ENCODE measurements around the gene FAM81A.

The FAM81A gene

DNA sequence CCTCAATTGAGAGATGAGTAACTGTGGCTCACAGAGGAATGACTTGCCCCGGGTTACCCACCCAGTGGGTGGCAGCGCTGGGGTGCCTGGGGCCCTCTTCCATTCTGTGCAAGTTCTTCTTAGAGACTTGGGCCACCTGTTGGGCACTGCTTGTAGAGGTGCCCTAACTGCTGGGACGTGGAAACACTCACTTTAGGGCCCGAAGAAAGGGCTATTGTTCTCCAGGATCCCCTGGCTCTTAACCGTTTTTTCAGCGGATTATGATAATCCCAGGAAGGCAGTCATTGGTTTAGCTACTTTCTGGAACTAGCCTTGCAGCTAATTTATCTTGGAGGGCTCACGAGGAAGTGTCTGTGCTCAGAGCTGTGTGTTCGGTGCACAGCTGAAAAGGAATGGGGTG lies 107.6 kb downstream of the FAM81A start:
- no peak for DNase-seq

DNA sequence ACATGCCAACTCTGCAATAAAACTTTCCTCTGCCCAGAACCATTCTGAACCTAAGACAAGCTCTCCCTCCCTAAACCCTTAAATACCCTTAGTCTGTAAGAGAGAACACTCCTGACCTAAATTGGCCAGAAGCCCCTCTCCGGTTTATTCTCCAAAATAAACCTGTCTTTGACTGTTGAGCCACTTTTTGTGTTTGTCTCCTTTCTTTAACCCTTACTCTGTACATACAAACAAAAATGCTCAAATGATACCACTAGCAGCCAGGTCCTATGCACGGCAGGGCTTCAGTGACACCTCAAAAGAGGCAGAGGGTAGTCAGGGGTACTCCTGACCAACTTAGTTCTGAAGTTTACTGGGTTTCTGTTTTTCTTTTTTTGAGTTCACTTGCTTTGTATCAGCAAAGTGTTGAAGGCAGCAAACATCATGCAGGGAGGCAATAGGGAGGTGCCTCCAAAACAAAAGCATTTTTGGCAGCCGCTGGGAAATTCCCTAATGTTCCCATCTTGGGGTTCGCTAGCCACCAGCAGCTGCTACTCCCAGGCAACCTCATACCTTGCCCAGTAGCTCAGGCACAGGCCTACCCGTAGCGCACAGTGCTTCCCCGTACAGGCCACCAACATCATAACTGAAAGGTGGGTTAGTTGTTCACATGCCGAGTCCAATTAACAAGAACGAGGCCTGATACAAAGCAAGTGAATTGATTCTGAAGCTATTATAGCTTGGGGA lies 110.7 kb downstream of the FAM81A start:
- no peak for DNase-seq

DNA sequence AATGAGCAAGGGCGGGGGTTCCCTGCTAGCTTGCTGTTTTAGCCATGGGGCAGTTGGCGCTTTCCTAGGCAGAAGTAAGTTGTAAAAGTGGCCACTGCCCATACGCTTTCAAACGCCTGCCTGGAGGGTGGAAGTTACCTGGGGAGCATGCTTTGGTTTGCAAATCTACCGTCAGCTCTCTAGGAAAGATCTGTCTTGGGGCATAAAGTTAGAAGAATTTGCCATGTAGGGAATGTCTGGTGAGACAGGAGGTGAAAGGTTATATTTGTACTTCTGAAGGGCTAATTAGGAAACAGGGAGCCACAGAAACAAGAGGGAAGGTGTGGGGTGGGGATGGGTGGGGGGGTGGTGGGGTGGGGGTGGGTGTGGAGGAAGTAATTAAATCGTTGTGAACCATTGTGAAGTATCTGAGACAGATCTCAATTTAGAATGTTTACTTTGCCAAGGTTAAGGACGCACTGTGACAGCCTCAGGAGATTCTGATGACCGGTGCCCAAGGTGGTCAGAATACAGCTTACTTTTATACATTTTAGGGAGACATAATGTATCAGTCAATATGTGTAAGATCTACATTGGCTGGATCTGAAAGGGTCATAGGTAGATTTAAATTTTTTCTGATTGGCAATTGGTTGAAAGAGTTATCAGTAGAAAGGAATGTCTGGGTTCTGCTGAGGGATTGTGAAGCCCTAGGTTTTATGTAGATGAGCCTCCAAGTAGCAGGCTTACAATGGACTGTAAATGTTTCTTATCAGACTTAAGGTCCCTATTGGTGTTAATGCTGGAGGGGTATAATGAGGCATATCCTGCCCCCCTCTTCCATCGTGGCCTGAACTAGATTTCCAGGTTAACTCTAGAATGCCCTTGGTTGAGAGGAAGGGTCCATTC lies 111.6 kb downstream of the FAM81A start:
- no peak for DNase-seq

DNA sequence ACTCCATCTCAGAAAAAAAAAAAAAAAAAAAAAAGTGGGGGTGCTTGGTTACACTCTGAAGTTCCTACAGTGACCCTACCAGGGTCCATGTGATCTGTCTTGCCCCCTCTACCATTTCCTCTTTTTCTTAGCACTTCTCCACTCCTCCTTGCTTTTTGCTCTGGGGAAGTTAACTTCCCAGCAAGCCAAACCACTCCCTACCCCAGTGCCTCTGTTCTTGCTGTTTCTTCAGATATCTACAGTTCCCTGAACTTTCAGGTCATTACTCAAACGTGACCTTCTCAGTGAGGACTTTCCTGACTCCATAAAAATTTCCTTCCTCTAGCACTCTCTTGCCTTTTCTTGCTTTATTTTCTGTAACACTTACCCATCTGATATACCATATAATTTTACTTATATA lies 112.5 kb downstream of the FAM81A start:
- DNase-seq, result no peak

DNA sequence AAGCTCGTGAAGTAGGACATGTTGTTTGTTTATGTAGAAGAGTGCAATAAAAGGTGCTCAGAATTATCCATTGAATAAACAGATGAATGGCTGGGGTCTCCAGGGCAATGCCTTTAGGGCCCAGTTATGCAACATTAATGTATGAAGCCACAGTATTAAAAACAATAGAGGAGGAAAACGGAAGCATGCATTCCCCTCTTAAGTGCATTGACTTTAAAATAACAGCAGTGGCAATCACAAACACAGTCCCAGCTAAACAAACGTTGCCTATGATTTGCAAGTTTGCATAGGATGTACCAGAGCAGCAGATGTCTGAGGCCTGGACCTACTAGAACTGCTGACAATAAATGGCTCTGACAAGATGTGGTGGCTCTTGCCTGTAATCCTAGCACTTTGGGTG lies 113.0 kb downstream of the FAM81A start:
- no peak for DNase-seq

DNA sequence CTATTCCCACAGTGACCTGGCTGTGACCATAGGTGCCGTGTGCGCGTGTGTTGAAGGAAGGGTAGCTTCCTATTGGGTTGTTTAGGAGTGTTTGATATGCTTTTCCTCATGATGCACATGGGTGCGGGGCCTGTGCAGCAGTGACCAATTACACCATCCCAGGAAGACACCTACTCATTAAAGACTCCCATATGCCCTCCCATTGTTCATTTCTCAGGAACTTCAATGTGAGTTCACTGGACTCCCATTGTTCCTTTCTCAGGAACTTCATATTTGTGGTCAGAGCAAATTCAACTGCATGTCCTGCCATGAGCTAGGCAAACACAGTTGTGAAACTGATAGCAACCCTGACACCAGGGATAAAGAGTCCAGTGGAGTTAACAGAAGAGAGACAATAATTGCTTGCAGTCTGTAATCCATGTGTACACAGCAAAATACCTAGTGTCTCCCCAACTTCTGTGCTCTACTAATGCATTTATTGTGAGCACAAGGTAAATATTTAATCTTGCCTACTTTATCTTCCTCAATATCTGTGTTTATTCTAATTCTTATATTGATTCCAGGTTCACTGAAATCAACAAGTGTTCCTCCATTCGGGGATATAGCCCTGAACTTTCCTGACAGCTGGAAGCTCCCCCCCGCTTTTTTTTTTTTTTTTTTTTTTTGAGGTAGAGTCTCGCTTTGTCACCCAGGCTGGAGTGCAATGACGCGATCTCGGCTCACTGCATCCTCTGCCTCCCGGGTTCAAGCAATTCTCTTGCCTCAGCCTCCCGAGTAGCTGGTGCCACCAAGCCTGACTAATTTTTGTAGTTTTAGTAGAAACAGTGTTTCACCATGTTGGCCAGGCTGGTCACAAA lies 116.1 kb downstream of the FAM81A start:
- no peak for DNase-seq

DNA sequence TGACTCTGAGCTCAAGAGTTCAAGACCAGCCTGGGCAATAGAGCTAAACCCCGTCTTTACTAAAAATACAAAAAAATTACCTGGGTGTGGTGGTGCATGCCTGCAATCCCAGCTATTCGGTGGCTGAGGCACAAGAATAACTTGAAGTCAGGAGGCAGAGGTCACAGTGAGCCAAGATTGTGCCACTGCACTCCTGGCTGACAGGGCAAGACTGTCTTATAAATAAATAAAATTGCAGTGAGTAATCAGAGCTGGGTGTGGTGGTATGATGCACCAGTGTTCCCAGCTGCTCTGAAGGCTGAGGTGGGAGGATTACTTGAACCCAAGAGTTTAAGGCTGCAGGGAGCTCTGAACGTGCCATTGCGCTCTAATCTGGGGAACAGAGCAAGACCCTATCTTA lies 117.7 kb downstream of the FAM81A start:
- no peak for DNase-seq

DNA sequence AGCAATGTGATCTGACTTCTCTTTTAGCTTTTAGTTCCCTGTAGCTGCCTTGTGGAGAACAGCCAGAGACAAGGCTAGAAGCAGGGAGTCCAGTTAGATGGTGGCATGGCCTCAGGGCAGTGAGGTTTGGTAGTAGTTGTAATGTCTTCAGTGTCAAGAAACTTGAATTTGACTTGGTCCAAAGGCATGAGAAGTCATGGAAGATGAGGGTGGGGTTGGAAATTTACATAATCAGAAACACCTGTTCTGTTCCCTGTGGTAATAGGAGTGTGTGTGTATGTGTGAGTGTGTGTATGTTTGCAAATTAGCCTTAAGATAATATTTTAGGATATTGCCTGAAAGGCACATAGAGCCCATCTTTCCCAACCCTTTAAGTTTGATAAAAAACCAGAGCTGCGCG lies 118.4 kb downstream of the FAM81A start:
- no peak for DNase-seq

DNA sequence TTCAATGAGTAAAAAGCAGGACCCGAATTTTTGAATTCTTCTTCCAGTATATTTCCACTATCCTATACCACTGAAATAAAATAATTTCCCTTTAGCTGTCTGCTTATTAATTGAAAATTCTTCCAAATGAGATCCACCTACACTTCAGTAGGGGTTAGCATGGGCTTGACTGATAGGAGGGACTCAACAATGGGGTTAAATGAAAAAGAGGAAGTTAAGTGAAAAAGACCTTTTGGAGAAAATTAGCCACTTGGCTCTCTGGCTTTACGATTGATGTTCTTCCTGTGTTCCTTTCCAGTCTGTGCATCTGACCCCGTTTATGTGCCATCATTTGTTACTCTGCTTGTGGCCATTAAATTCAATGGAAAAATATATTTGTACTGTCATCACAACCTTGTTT lies 119.6 kb downstream of the FAM81A start:
- no peak for DNase-seq

DNA sequence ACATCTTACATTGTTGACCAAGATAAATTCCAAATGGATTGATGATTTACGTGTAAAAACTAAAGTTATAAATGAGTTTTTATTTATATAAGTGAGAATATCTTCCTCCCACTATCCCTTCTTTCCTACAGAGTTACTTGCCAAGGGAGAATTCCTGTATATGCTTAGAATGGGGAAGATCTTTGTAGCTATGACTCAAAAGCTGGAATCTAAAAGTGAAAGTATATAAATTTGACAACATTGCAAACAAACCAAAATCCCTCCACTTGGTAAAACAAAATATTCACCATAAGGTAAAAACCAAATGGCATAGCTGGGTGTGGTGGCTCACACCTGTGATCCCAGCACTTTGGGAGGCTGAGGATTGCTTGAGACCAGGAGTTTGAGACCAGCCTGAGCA lies 120.9 kb downstream of the FAM81A start:
- no peak for DNase-seq

DNA sequence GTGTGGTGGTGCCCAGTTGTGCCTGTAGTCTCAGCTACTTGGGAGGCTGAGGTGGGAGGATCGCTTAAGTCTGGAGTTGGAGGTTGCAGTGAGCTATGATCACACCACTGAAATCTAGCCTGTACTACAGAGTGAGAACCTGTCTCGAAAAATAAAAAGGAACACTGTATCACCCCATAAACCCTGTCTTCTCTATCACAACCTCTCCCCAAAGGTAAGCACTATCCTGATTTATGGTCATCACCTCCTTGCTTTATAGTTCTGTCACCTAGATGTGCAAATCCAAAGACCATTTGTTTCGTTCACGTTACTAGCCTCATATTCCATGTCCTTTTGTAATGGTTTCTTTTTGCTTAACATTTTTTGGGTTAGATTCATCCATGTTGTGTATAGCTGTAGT lies 123.6 kb downstream of the FAM81A start:
- no peak for DNase-seq

DNA sequence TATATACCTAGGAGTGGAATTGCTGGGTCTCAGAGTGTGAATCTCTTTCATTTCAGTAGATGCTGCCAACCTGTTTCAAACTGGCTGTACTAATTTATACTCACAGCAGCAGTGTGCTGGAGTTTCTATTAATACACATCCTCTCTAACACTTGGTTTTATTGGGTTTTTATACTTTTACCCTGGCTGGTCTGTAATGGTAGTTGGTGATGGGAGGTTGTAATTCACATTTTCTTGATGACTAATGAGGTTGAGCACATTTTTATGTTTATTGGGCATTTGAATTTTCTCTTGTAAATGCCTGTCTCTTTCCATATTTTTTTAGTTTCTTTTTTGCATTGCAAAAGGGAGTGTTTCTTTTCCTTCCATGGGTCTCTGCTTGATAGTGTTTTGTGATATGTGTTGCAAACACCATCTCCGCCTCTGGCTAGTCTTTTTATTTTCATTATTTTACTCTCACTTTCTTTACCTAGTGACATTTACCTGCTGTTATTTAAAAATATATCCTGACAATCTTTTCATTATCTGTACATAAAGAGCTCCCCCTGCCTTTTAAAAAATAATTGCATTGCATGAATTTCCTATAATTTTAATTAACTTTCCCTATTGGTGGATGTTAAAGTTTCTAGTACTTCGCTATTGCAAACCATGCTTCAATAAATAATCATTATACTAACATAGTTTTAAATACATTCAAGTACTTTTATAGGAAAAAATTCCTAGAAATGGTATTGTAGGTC lies 124.6 kb downstream of the FAM81A start:
- no peak for DNase-seq

DNA sequence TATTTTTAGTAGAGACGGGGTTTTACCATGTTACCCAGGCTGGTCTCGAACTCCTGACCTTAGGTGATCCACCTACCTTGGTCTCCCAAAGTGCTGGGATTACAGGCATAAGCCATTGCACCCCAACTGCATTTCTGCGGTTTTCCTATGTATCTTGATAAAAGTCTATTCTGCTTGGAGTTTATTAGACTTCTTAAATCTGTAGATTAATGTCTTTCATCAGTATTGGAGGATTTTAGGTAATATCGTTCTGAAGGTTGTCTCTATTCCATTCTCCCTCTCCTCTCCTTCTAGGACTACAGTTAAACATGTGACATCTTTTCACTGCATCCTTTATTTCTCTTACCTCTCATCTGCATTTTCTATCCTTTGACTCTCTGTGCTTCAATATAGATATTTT lies 127.3 kb downstream of the FAM81A start:
- no peak for DNase-seq

DNA sequence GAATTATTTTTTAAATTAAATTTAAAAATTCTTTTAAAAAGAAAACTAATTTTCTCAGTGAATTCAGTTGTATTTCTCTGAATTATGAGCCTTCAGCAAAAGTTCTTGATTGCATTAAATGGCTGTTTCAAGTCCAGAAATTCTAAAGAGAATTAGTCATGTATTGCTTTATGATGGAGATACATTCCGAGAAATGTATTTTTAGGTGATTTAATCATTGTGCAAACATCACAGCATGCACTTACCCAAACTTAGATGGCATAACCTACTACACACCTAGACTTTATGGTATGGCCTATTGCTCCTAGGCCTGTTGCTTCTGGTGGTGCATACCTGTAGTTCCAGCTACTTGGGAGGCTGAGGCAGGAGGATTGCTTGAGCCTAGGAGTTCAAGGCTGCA lies 129.3 kb downstream of the FAM81A start:
- DNase-seq, result no peak

DNA sequence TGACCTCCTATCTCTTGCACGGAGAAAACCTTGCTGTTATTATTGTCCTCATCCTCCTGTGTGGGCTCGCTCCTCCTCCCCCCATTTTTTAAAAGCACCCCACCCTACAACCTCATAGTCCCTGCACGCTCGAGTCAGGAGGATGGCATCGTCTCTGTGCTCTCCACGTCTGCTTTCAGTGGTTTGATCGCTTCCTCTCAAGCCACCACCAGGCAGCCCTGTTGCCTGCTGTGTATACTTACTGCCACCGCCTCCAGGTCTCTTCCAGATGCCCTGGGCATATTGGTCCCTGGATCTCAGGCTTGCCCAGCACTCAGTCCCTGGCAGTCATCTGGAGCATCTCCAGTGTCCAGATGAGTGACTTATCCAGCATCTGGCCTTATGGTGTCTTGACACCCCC lies 131.5 kb downstream of the FAM81A start:
- DNase-seq, result no peak

DNA sequence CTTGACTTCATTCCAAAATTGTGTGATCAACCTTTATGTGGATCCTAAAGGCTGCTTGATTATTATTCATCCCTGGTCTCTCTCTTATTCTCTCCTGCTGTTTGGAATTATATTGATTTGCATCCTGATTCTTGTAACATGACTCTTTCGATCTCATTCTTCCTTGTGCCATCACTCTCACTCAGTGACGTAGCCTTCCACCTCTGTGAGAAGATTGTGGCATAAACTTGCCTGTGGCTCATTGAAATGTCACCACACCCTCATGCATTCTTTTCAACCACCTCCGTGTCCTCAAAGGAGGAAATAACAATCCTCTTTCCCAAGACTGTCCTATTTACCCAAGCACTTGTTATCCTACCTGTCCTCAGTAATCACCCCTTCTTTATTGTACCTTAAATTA lies 132.3 kb downstream of the FAM81A start:
- no peak for DNase-seq

DNA sequence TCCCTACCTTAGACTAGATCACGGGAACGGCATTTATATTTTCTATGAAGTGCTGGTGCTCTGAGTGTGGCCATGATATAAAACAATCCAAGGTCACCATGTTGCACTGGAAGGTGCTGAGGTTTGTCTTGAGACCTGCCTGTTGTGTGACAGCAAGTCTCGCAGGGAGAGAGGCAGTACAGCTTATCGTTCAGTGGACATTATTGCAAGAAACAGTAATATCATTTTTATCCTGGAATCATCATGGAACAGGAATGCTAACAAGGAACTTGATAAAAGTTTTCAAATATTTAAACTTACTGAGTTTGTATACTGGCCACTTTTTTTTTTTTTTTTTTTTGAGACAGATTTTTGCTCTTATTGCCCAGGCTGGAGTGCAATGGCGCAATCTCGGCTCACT lies 133.6 kb downstream of the FAM81A start:
- no peak for DNase-seq
